MCF 10A (cell line): ENCODE data around the gene DYTN. TPM values are rescaled to one million over a fixed set of nuclear protein-coding genes. Genes with fewer than 3 reads are reported as not detected.
A peak's percentile ranks its signal among the peaks of the same experiment; 100 is the strongest.

Source experiments
- BruUV-seq: library from RNA; stranded (reverse); fragments of 400-500 nt; replicated peaks from 2 replicates; lab custom pipeline; 2021; lab: Mats Ljungman, UMichigan
- CTCF ChIA-PET: fragments of 300-600 bp; sonication (Branson Sonifier 250); formaldehyde crosslinking; extraction: SDS; loops from one replicate; lab custom pipeline; 2021; ENCODE audit warnings: antibody characterized with exemption, inconsistent platforms; lab: Yijun Ruan, JAX
- POLR2A ChIA-PET: fragments of 300-600, 350-650 bp; sonication (Branson Sonifier 250); formaldehyde crosslinking; extraction: SDS; loops from one replicate; lab custom pipeline; 2020; ENCODE audit warnings: antibody characterized with exemption, inconsistent platforms; lab: Yijun Ruan, JAX
- DNase-seq: peaks from one replicate; pipeline ENCODE4 v3.0.0-alpha.2; 2018; ENCODE audit not compliant: unreplicated experiment
- H3K27ac Mint-ChIP-seq: one replicate; pipeline ENCODE4 v1.8.0; 2022; ENCODE audit warnings: mild to moderate bottlenecking, low read depth, mixed read lengths; ENCODE audit not compliant: unreplicated experiment
- H3K27me3 Mint-ChIP-seq: one replicate; pipeline ENCODE4 v1.8.0; 2022; ENCODE audit warnings: mixed read lengths; ENCODE audit not compliant: insufficient read depth, unreplicated experiment
- H3K36me3 Mint-ChIP-seq: one replicate; pipeline ENCODE4 v1.8.0; 2022; ENCODE audit warnings: mild to moderate bottlenecking, moderate library complexity, mixed read lengths; ENCODE audit not compliant: insufficient read depth, unreplicated experiment
- H3K4me1 Mint-ChIP-seq: one replicate; pipeline ENCODE4 v1.8.0; 2022; ENCODE audit warnings: mixed read lengths; ENCODE audit not compliant: insufficient read depth, unreplicated experiment
- H3K4me3 Mint-ChIP-seq: one replicate; pipeline ENCODE4 v1.8.0; 2022; ENCODE audit warnings: mild to moderate bottlenecking, moderate library complexity, mixed read lengths; ENCODE audit not compliant: unreplicated experiment
- H3K9me3 Mint-ChIP-seq: one replicate; pipeline ENCODE4 v1.8.0; 2022; ENCODE audit warnings: mixed read lengths; ENCODE audit not compliant: unreplicated experiment
- CTCF ChIP-seq: fragments of 200-600 bp; IDR thresholded peaks from one replicate; pipeline ENCODE4 v1.8.0; 2022; ENCODE audit warnings: antibody characterized with exemption, mild to moderate bottlenecking; ENCODE audit not compliant: unreplicated experiment
- intact Hi-C: fragments of 100-400 bp; cut with micrococcal nuclease; formaldehyde crosslinking; loops from 2 replicates; pipeline ENCODE4 v1.14.1; 2022
- total RNA-seq: library from RNA; stranded (reverse); gene quantifications from 2 replicates; pipeline ENCODE4 v1.2.3, GENCODE V29; 2022

Gene DYTN
- total RNA-seq, 1 experiment from 2014 or later: not detected

GRCh38 chr2:206642075-206643025 is 75.8 kb downstream of the DYTN start, which contains the start of gene FAM237A:
TSS of gene FAM237A (plus strand) at chr2:206642487. CDS start at chr2:206644237, 1,750 bp downstream.
- H3K27me3 Mint-ChIP-seq: peaks cover 11% of the 10 kb centered on the region
- H3K27ac Mint-ChIP-seq: no peak within 1 kb of the TSS
- ChIA-PET CTCF (interaction anchor here (0.6 to 1.3 kb wide), 3 partner anchors 15 to 39 kb away, joined by 3 read pairs; no protein-coding TSS in a partner anchor), POLR2A (interaction anchor here (0.7 kb wide), 1 partner anchor 16 kb away, joined by 3 read pairs; no protein-coding TSS in a partner anchor)
- no peak within 1 kb of the TSS for H3K4me3 Mint-ChIP-seq
- DNase-seq: peak; percentile 64
- peaks cover 4% of the 10 kb centered on the region for H3K9me3 Mint-ChIP-seq
- intact Hi-C loops: no loop called here
- BruUV-seq: no TSS peak
- H3K4me1 Mint-ChIP-seq: no peaks in the 10 kb centered on the region
- no peaks in the 10 kb centered on the region for H3K36me3 Mint-ChIP-seq
- no peak for TF ChIP-seq CTCF

- no peak overlapping the region for H3K4me3 Mint-ChIP-seq
- CTCF ChIA-PET: no interaction called here
- no peaks in the 10 kb centered on the region for H3K36me3 Mint-ChIP-seq
- peaks cover 11% of the 10 kb centered on the region for H3K27me3 Mint-ChIP-seq
- intact Hi-C loops: no loop called here
- no peak overlapping the region for H3K27ac Mint-ChIP-seq
- DNase-seq: no peak
- no peaks in the 10 kb centered on the region for H3K4me1 Mint-ChIP-seq
- H3K9me3 Mint-ChIP-seq: no peaks in the 10 kb centered on the region
- TF ChIP-seq CTCF: no peak
- no TSS peak for BruUV-seq
- POLR2A ChIA-PET: no interaction called here
These were observed 77.0 kb downstream of the DYTN start for GRCh38 chr2:206641226-206641625.

GRCh38 chr2:206639636-206640035 is 78.6 kb downstream of the DYTN start:
- H3K27me3 Mint-ChIP-seq: peaks cover 9% of the 10 kb centered on the region
- CTCF ChIA-PET: interaction anchor here (1.2 kb wide), 1 partner anchor 15 kb away, joined by 3 read pairs; no protein-coding TSS in a partner anchor
- BruUV-seq: no TSS peak
- DNase-seq: no peak
- no peak overlapping the region for H3K4me3 Mint-ChIP-seq
- TF ChIP-seq CTCF: no peak
- POLR2A ChIA-PET: no interaction called here
- intact Hi-C loops: no loop called here
- H3K27ac Mint-ChIP-seq: no peak overlapping the region
- H3K36me3 Mint-ChIP-seq: no peaks in the 10 kb centered on the region
- no peaks in the 10 kb centered on the region for H3K4me1 Mint-ChIP-seq
- no peaks in the 10 kb centered on the region for H3K9me3 Mint-ChIP-seq

GRCh38 chr2:206635015-206635414 is 83.2 kb downstream of the DYTN start:
- ChIA-PET CTCF (no interaction called here), POLR2A (interaction anchor here (1.2 kb wide), 2 partner anchors 12 to 43 kb away, joined by 3 to 4 read pairs; no protein-coding TSS in a partner anchor)
- no TSS peak for BruUV-seq
- intact Hi-C loops: no loop called here
- Mint-ChIP-seq H3K9me3 (no peaks in the 10 kb centered on the region), H3K4me1 (no peaks in the 10 kb centered on the region), H3K27ac (no peak overlapping the region), H3K27me3 (peaks cover 10% of the 10 kb centered on the region), H3K4me3 (no peak overlapping the region), H3K36me3 (no peaks in the 10 kb centered on the region)
- no peak for TF ChIP-seq CTCF
- DNase-seq: peak; percentile 36
